HCT116 (cell line): Measurements from ENCODE around the gene UTS2B. TPM values are rescaled to one million over a fixed set of nuclear protein-coding genes. Genes with fewer than 3 reads are reported as not detected.
A peak's percentile ranks its signal among the peaks of the same experiment; 100 is the strongest.

Experiments
- ATAC-seq: fragments of 200-7000 bp; cut with Tn5 transposase; 2 replicates; pipeline ENCODE4 v1.9.1; 2020; ENCODE audit warnings: mild to moderate bottlenecking, moderate library complexity
- BruUV-seq: library from RNA; stranded (reverse); fragments of 400-500 nt; replicated peaks from 2 replicates; lab custom pipeline; 2021; lab: Mats Ljungman, UMichigan
- CTCF ChIA-PET: fragments of 300-600 bp; sonication (Branson Sonifier 250); formaldehyde crosslinking; loops from one replicate; lab custom pipeline; 2021; ENCODE audit warnings: antibody characterized with exemption; lab: Charles Lee
- POLR2A ChIA-PET: fragments of 300-600, 350-600 bp; sonication (Branson Sonifier 250); formaldehyde crosslinking; loops from one replicate; lab custom pipeline; 2021; ENCODE audit warnings: antibody characterized with exemption; lab: Charles Lee
- RAD21 ChIA-PET, 2 experiments: fragments of 300-600 bp; sonication (Branson Sonifier 250); formaldehyde crosslinking; loops; one replicate each; lab custom pipeline; 2023; ENCODE audit warnings: low total read pairs in 2 of 2; ENCODE audit not compliant: uncharacterized antibody in 2 of 2, unreplicated experiment in 2 of 2, low non-redundant PET in 1 of 2; lab: Charles Lee
- DNase-seq: peaks from one replicate; pipeline ENCODE4 v3.0.0-alpha.2; 2010; ENCODE audit warnings: low read depth, low spot score
- H2AFZ ChIP-seq: fragments of 200-600 bp; shearing (Covaris generic), sonication (generic); 2 replicates; pipeline ENCODE4 v1.6.1; 2017; ENCODE audit warnings: low read depth, mixed run types, mixed read lengths, antibody characterized with exemption, low read length; ENCODE audit not compliant: poor library complexity, severe bottlenecking
- H3K27ac ChIP-seq: 2 replicates; pipeline ENCODE4 v1.5.1; 2012; ENCODE audit warnings: low read depth, low read length
- H3K27me3 ChIP-seq: fragments of 200-600 bp; sonication (generic); 2 replicates; pipeline ENCODE4 v1.6.1; 2016; ENCODE audit warnings: mixed run types, low read length, mixed read lengths; ENCODE audit not compliant: insufficient read depth
- H3K36me3 ChIP-seq, 2 experiments: fragments of 200-500 bp in 1 of 2; fragments of 200-600 bp in 1 of 2; sonication (Bioruptor generic) in 1 of 2; sonication (generic) in 1 of 2; 2 replicates each; pipeline versions ENCODE4 v1.5.1 to v1.6.1; 2014 to 2016; ENCODE audit warnings: low read length in 2 of 2, inconsistent platforms in 1 of 2, mixed read lengths in 1 of 2, mixed run types in 1 of 2; ENCODE audit not compliant: insufficient read depth in 2 of 2, control insufficient read depth in 1 of 2
- H3K4me1 ChIP-seq, 2 experiments: fragments of 200-600 bp in 1 of 2; sonication (generic) in 1 of 2; 2 replicates each; pipeline versions ENCODE4 v1.5.1 to v1.6.1; 2012 to 2017; ENCODE audit warnings: low read length in 2 of 2, inconsistent platforms in 1 of 2, mild to moderate bottlenecking in 1 of 2, mixed read lengths in 1 of 2, mixed run types in 1 of 2, moderate library complexity in 1 of 2; ENCODE audit not compliant: insufficient read depth in 2 of 2, control insufficient read depth in 1 of 2
- H3K4me2 ChIP-seq: fragments of 200-600 bp; sonication (generic); 2 replicates; pipeline ENCODE4 v1.6.1; 2017; ENCODE audit warnings: mixed run types, low read length, mixed read lengths
- H3K4me3 ChIP-seq, 2 experiments: fragments of 200-600 bp in 1 of 2; sonication (generic) in 1 of 2; replicated peaks in 1 of 2; 2 replicates each; pipeline ENCODE4 v1.5.1; 2011 to 2016; ENCODE audit warnings: low read length in 2 of 2, control low read depth in 1 of 2, low read depth in 1 of 2, mild to moderate bottlenecking in 1 of 2, mixed read lengths in 1 of 2, mixed run types in 1 of 2
- H3K79me2 ChIP-seq: fragments of 200-600 bp; sonication (generic); 2 replicates; pipeline ENCODE4 v1.6.1; 2017; ENCODE audit warnings: mild to moderate bottlenecking, mixed run types, low read length, moderate library complexity, mixed read lengths; ENCODE audit not compliant: insufficient read depth
- H3K9ac ChIP-seq: fragments of 200-600 bp; sonication (generic); 2 replicates; pipeline ENCODE4 v1.6.1; 2016; ENCODE audit warnings: low read length, mixed read lengths
- H3K9me2 ChIP-seq: fragments of 200-600 bp; sonication (generic), shearing (Covaris generic); 2 replicates; pipeline ENCODE4 v1.6.1; 2017; ENCODE audit warnings: mixed run types, mild to moderate bottlenecking, moderate library complexity; ENCODE audit not compliant: insufficient read depth
- H3K9me3 ChIP-seq, 2 experiments: fragments of 200-500 bp in 1 of 2; fragments of 200-600 bp in 1 of 2; sonication (Bioruptor generic) in 1 of 2; sonication (generic) in 1 of 2; 2 replicates each; pipeline ENCODE4 v1.6.1; 2014 to 2017; ENCODE audit warnings: low read length in 2 of 2, mixed read lengths in 2 of 2, inconsistent platforms in 1 of 2, low read depth in 1 of 2, mild to moderate bottlenecking in 1 of 2, mixed run types in 1 of 2, moderate library complexity in 1 of 2; ENCODE audit not compliant: control insufficient read depth in 1 of 2, insufficient read depth in 1 of 2
- H4K20me1 ChIP-seq: fragments of 200-600 bp; sonication (generic), shearing (Covaris generic); 2 replicates; pipeline ENCODE4 v1.6.1; 2017; ENCODE audit warnings: mixed run types, mild to moderate bottlenecking, moderate library complexity; ENCODE audit not compliant: insufficient read depth
- CBX3 ChIP-seq: IDR thresholded peaks from 2 replicates; pipeline ENCODE4 v1.6.1; 2012; ENCODE audit warnings: low read depth
- CEBPB ChIP-seq: IDR thresholded peaks from 2 replicates; pipeline ENCODE4 v1.6.1; 2012; ENCODE audit warnings: low read depth
- EGR1 ChIP-seq: IDR thresholded peaks from 2 replicates; pipeline ENCODE4 v1.6.1; 2012; ENCODE audit warnings: low read depth
- EZH2 ChIP-seq: fragments of 200-600 bp; sonication (generic); IDR thresholded peaks from 2 replicates; pipeline ENCODE4 v1.6.1; 2017; ENCODE audit warnings: antibody characterized with exemption, mixed run types
- EZH2phosphoT487 ChIP-seq: fragments of 200-600 bp; IDR thresholded peaks from 2 replicates; pipeline ENCODE4 v1.6.1; 2018; ENCODE audit warnings: antibody characterized with exemption, borderline replicate concordance
- JUND ChIP-seq: IDR thresholded peaks from 2 replicates; pipeline ENCODE4 v1.6.1; 2012
- POLR2AphosphoS5 ChIP-seq: IDR thresholded peaks from 2 replicates; pipeline ENCODE4 v1.6.1; 2011; ENCODE audit warnings: mild to moderate bottlenecking, low read depth, low read length, moderate library complexity
- RAD21 ChIP-seq: IDR thresholded peaks from 2 replicates; pipeline ENCODE4 v1.6.1; 2012; ENCODE audit warnings: low read depth, mild to moderate bottlenecking
- SRF ChIP-seq: IDR thresholded peaks from 2 replicates; pipeline ENCODE4 v1.6.1; 2012; ENCODE audit warnings: low read depth
- intact Hi-C: fragments of 100-400 bp; cut with micrococcal nuclease; formaldehyde crosslinking; loops from 2 replicates; pipeline ENCODE4 v1.10.0; 2022
- total RNA-seq: library from RNA; stranded (reverse); gene quantifications from one replicate; pipeline ENCODE4 v1.2.1, GENCODE V29; 2021; ENCODE audit not compliant: unreplicated experiment
- TF ChIP-seq, protein P1 (sequence below): IDR thresholded peaks from 2 replicates; pipeline ENCODE4 v1.6.1; 2012
- TF ChIP-seq, protein P2 (sequence below), 3 experiments: fragments of 200-600 bp in 1 of 3; sonication (generic) in 1 of 3; IDR thresholded peaks in 2 of 3; conservative IDR thresholded peaks in 1 of 3; 2 replicates each; pipeline ENCODE4 v1.5.1; 2012 to 2017; ENCODE audit warnings: low read depth in 2 of 3, low read length in 2 of 3, antibody characterized with exemption in 1 of 3, borderline replicate concordance in 1 of 3, control low read depth in 1 of 3, mild to moderate bottlenecking in 1 of 3, mixed read lengths in 1 of 3, mixed run types in 1 of 3, moderate library complexity in 1 of 3; ENCODE audit not compliant: insufficient read depth in 1 of 3

The UTS2B gene
- total RNA-seq, 1 experiment from 2014 or later = 0.59 TPM

DNA sequence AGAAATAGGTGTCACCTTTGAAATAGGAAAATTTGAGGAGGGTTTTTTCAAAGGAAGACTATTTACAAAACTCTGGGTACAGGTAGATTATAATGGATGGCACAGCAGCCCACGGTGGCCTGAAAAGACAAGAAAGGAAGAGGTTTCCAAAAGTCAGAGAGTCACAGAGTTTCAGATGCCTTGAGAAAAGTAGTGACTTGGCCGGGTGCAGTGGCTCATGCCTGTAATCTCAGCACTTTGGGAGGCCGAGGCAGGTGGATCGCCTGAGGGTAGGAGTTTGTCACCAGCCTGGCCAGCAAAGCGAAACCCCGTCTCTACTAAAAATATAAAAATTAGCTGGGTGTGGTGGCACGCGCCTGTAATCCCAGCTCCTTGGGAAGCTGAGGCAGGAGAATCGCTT is 96.1 kb downstream of the UTS2B start:
- Histone ChIP-seq H4K20me1 (no peaks in the 10 kb centered on the region), H3K4me3 (no peak overlapping the region), H3K9me2 (no peaks in the 10 kb centered on the region), H2AFZ (no peak overlapping the region), H3K36me3 (no peaks in the 10 kb centered on the region), H3K27ac (no peak overlapping the region), H3K79me2 (no peaks in the 10 kb centered on the region), H3K9ac (no peak overlapping the region), H3K27me3 (no peaks in the 10 kb centered on the region), H3K4me1 (peaks cover 0 to 5% of the 10 kb centered on the region in 2 experiments; a peak in 1 of 4 replicates), H3K4me2 (no peak overlapping the region), H3K9me3 (no peaks in the 10 kb centered on the region)
- intact Hi-C loops = no loop called here
- no TSS peak for BruUV-seq
- ChIA-PET RAD21 (no interaction called here), CTCF (no interaction called here), POLR2A (no interaction called here)
- TF ChIP-seq, protein P1, sequence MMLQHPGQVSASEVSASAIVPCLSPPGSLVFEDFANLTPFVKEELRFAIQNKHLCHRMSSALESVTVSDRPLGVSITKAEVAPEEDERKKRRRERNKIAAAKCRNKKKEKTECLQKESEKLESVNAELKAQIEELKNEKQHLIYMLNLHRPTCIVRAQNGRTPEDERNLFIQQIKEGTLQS = no peak
- no peak for TF ChIP-seq CEBPB
- TF ChIP-seq SRF = no peak
- no peak for TF ChIP-seq CBX3
- no peak for TF ChIP-seq JUND
- no peak for TF ChIP-seq RAD21
- DNase-seq = no peak
- ATAC-seq = no peak

DNA sequence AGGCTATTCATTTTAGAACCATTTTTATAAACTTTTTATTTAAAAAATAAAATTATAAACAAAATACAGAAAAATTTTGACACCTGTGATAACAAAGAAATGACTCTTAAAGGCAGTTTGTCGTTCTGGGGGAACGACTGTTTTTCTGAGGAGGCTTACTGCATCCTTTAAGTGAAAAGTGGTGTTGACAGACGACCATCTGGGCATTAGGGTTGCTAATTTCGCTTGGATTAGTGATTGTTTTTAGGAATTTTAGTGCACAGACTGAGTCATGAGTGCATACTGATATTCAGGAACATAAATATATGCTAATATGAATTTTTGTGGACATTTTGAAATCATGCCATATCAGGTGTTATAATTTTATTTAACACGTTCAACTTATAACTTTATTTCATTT is 102.8 kb downstream of the UTS2B start:
- Histone ChIP-seq H3K36me3 (no peaks in the 10 kb centered on the region), H3K9ac (no peak overlapping the region), H3K9me3 (no peaks in the 10 kb centered on the region), H3K4me2 (no peak overlapping the region), H3K27me3 (no peaks in the 10 kb centered on the region), H3K79me2 (no peaks in the 10 kb centered on the region), H4K20me1 (no peaks in the 10 kb centered on the region), H3K27ac (no peak overlapping the region), H3K4me1 (no peaks in the 10 kb centered on the region), H3K4me3 (no peak overlapping the region), H2AFZ (peak overlapping the region; percentile 16), H3K9me2 (no peaks in the 10 kb centered on the region)
- CTCF ChIA-PET = no interaction called here
- ATAC-seq (no peak), DNase-seq (no peak)
- intact Hi-C loops = no loop called here
- POLR2A ChIA-PET = no interaction called here
- TF ChIP-seq, protein P1 = no peak
- TF ChIP-seq EZH2phosphoT487 (no peak), POLR2AphosphoS5 (no peak), EGR1 (no peak), EZH2 (no peak)
- TF ChIP-seq, protein P2, sequence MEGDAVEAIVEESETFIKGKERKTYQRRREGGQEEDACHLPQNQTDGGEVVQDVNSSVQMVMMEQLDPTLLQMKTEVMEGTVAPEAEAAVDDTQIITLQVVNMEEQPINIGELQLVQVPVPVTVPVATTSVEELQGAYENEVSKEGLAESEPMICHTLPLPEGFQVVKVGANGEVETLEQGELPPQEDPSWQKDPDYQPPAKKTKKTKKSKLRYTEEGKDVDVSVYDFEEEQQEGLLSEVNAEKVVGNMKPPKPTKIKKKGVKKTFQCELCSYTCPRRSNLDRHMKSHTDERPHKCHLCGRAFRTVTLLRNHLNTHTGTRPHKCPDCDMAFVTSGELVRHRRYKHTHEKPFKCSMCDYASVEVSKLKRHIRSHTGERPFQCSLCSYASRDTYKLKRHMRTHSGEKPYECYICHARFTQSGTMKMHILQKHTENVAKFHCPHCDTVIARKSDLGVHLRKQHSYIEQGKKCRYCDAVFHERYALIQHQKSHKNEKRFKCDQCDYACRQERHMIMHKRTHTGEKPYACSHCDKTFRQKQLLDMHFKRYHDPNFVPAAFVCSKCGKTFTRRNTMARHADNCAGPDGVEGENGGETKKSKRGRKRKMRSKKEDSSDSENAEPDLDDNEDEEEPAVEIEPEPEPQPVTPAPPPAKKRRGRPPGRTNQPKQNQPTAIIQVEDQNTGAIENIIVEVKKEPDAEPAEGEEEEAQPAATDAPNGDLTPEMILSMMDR (IDR thresholded peaks at IDR 0.05 in 2 of 3, conservative IDR thresholded peaks at IDR 0.05 in 1 of 3; ENCODE audit: borderline replicate concordance in 1 of 3, insufficient read depth in 1 of 3, low read depth in 2 of 3, low read length in 2 of 3) = no peak
- RAD21 ChIA-PET = no interaction called here
- no TSS peak for BruUV-seq
